ENCODE results near the gene C22orf31.
A peak's percentile ranks its signal among the peaks of the same experiment; 100 is the strongest.

The C22orf31 gene

GRCh38 chr22:29080106-29080975, 18.7 kb upstream of the C22orf31 start:
- DNase-seq = no peak

GRCh38 chr22:29079218-29079901, 17.7 kb upstream of the C22orf31 start:
- DNase-seq = peak; percentile 7

- DNase-seq = no peak
These were observed 17.2 kb upstream of the C22orf31 start for GRCh38 chr22:29078869-29079207.

- no peak for DNase-seq
These were observed 16.6 kb upstream of the C22orf31 start for GRCh38 chr22:29078036-29078868.

GRCh38 chr22:29074276-29074772, 12.7 kb upstream of the C22orf31 start:
- DNase-seq = no peak

GRCh38 chr22:29073618-29074275, 12.1 kb upstream of the C22orf31 start:
- no peak for DNase-seq

- no peak for DNase-seq
These were observed 11.5 kb upstream of the C22orf31 start, which contains the start of gene KREMEN1 for GRCh38 chr22:29072979-29073617. Gene KREMEN1 (plus strand): TSS chr22:29073035. CDS start chr22:29073131, 96 bp downstream.

- DNase-seq = peak; percentile 62
These were observed 10.8 kb upstream of the C22orf31 start for GRCh38 chr22:29072193-29072978.

GRCh38 chr22:29071261-29072045, 9.8 kb upstream of the C22orf31 start:
- DNase-seq = no peak

- no peak for DNase-seq
These were observed 8.9 kb upstream of the C22orf31 start for GRCh38 chr22:29070490-29070889.

GRCh38 chr22:29069463-29069862, 7.8 kb upstream of the C22orf31 start:
- DNase-seq = no peak

- no peak for DNase-seq
These were observed 4.0 kb upstream of the C22orf31 start for GRCh38 chr22:29065468-29066190.

- DNase-seq = no peak
These were observed 723 bp upstream of the C22orf31 start for GRCh38 chr22:29062286-29062821.

- no peak for DNase-seq
These were observed 700 bp downstream of the C22orf31 start for GRCh38 chr22:29060931-29061330.

- no peak for DNase-seq
These were observed 1.3 kb downstream of the C22orf31 start for GRCh38 chr22:29060251-29060869.

- DNase-seq = no peak
These were observed 5.2 kb downstream of the C22orf31 start for GRCh38 chr22:29056472-29056871.

- DNase-seq = no peak
These were observed 6.3 kb downstream of the C22orf31 start for GRCh38 chr22:29055192-29055830.

GRCh38 chr22:29054251-29054767, 7.3 kb downstream of the C22orf31 start:
- DNase-seq = no peak
